Ovary (tissue), 3 donors: Measurements from ENCODE around the gene CENPB.

ENCODE experiments used
- CTCF ChIP-seq, 3 donors: fragments of 450-650 bp in 2 of 3; fragments of 200-600 bp in 1 of 3; IDR thresholded peaks; one replicate each; pipeline versions ENCODE4 v1.5.1 to v1.8.0; 2016 to 2022; ENCODE audit warnings: antibody characterized with exemption in 3 of 3, mild to moderate bottlenecking in 1 of 3
- POLR2A ChIP-seq: fragments of 450-650 bp; IDR thresholded peaks from one replicate; pipeline ENCODE4 v1.6.1; 2017; ENCODE audit warnings: antibody characterized with exemption, mild to moderate bottlenecking, moderate library complexity
- donor health status: DM: no; HTN: no; CAD: no.

- TF ChIP-seq CTCF (IDR thresholded peaks at IDR 0.05) = no peak
- no peak for TF ChIP-seq POLR2A
These were observed 52.3 kb downstream of the CENPB start for GRCh38 chr20:3734111-3734843.
